Mammary epithelial cell (primary cell): ENCODE results near the gene CFAP53.
A peak's percentile ranks its signal among the peaks of the same experiment; 100 is the strongest.

Experiments used
- CTCF ChIP-seq, 2 donors: IDR thresholded peaks in 1 of 2; conservative IDR thresholded peaks in 1 of 2; 2 replicates each; pipeline ENCODE4 v1.5.1; 2011 to 2012; ENCODE audit warnings: inconsistent platforms in 2 of 2, low read length in 2 of 2, mild to moderate bottlenecking in 2 of 2, control low read depth in 1 of 2, low read depth in 1 of 2; ENCODE audit not compliant: insufficient read depth in 1 of 2; ENCODE audit errors: extremely low read depth in 1 of 2
- EZH2 ChIP-seq: IDR thresholded peaks from 2 replicates; pipeline ENCODE4 v1.6.1; 2012; ENCODE audit warnings: low read length, inconsistent platforms, borderline replicate concordance

DNA sequence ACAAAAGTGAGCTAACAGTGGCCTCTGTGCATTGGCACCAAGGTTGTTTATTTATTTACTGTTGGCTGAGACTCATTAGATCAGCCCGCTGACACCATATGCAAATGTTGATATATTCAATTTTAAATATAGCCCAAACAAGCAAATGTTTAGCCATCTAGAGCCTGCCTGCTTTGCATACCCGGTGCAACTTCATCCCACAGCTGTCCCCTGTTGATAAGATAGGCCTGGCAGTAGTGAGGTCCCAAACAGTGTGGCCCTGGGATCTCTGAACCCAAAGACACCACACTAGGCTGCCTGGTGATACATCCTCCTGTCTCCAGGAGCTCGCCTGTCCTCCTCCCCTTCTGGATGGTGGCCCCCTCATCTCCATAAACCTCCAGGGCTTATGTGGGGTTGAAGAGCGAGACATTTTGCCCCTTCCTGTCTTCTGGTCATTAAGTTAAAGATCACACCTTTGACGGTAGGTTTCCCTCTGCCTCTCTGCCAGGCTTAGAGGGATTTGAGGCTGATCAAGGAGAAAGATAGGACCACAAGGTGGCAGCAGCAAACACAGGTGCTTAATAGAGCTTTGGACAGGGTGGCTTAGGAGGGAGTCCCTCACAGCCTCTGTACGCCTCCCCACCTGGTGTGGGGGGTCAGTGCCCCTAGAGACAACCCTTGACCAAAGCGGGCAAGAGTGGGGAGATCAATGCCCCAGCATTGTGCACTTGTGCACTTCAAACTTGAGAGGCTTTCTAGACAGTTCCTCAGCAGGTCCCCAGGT, 47.7 kb downstream of the CFAP53 start:
- TF ChIP-seq CTCF (conservative IDR thresholded peaks at IDR 0.05 in 1 of 2, IDR thresholded peaks at IDR 0.05 in 1 of 2; ENCODE audit: extremely low read depth in 1 of 2, insufficient read depth in 1 of 2, low read depth in 1 of 2, low read length in 2 of 2) (peak; percentile 38 to 70), EZH2 (no peak)
